ENCODE results near the gene TRIM9.

The TRIM9 gene

DNA sequence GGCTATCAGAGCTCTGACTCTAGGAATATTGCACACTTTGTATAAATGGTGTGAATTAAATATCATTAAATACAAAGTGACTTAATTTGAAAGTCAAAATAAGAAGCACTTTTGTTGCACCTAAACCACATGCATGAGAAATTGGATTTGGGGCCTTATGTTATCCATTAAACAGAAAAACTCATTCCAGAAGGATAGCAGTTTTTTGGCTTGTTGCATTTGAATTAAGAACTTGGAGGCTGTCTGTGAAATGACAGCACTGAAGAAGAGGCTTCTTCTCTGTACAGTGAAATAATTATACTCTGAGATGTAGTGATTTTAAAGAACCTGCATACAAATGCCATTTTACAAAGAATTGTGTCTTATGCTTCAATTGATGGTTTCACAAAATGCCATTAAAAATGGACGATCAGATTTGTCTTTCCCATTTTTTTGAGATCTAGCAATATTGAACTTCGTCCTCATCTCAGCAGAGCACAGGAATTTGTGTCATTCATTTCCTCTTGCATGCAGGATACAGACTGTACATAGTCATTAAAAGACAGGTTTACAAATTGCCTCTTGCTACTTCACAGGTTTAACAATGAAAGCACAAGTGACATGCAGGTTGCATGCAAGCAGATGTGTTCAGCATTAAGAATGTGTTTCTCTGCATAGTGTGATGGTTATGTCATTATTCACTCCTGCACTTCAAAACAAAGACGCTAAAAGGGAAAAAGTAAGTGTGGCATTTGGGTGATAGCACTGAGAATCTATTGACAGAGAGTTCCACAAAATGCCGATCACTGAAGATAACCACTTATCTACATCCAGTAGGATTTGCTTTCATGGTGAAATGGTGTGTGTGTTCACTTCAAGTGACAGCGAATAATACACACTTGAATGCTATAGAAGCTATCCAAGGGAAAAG, 114.7 kb downstream of the TRIM9 start:
- DNase-seq (ENCODE audit: low spot score): no peak
- in situ Hi-C loops (cut with MboI; ENCODE audit: low pct_unique_long_range_greater_than_20kb, low sequenced_read_pairs, unreplicated experiment): no loop called here
- TF ChIP-seq, protein P1, sequence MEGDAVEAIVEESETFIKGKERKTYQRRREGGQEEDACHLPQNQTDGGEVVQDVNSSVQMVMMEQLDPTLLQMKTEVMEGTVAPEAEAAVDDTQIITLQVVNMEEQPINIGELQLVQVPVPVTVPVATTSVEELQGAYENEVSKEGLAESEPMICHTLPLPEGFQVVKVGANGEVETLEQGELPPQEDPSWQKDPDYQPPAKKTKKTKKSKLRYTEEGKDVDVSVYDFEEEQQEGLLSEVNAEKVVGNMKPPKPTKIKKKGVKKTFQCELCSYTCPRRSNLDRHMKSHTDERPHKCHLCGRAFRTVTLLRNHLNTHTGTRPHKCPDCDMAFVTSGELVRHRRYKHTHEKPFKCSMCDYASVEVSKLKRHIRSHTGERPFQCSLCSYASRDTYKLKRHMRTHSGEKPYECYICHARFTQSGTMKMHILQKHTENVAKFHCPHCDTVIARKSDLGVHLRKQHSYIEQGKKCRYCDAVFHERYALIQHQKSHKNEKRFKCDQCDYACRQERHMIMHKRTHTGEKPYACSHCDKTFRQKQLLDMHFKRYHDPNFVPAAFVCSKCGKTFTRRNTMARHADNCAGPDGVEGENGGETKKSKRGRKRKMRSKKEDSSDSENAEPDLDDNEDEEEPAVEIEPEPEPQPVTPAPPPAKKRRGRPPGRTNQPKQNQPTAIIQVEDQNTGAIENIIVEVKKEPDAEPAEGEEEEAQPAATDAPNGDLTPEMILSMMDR (IDR thresholded peaks at IDR 0.05; ENCODE audit: extremely low read depth, insufficient read depth, missing control alignments): no peak

DNA sequence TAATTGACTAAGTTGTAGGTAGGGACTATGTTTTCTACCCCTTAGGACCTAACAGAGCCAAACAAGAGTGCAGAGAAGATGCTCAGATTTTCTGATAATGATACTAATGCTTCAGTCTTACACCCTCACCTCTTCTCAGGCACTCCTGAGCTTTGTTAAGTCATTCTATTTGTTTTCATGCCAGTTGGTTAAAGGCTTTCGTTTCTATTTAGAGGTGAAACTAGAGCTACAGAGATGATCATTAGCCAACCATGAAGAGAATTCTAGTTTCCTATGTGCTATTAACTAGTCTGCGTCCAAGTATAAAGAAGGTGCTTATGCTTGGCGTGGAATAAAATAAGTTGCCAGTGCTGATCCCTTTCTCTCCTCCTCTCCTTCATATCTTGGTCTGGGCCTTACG, 116.0 kb downstream of the TRIM9 start:
- TF ChIP-seq, protein P1 (IDR thresholded peaks at IDR 0.05; ENCODE audit: extremely low read depth, insufficient read depth, missing control alignments): no peak
- in situ Hi-C loops (cut with MboI; ENCODE audit: low pct_unique_long_range_greater_than_20kb, low sequenced_read_pairs, unreplicated experiment): no loop called here
- DNase-seq (ENCODE audit: low spot score): peak; percentile 34

DNA sequence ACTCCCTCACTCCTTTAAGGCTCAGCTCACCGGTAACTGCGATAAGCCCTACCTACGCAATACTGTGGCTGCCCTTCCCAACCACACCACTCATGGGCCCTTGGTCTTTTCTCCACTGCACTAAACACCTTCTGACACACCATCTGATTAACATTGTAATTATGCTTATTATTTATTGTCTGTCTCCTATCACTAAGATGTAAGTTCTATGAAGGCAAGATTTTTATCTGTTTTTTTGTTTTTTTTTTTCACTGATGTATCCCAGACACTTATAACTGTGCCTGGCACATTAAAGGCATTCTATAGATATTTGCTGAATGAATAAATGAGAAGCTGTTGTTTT, 116.4 kb downstream of the TRIM9 start:
- in situ Hi-C loops (cut with MboI; ENCODE audit: low pct_unique_long_range_greater_than_20kb, low sequenced_read_pairs, unreplicated experiment): no loop called here
- TF ChIP-seq, protein P1 (IDR thresholded peaks at IDR 0.05; ENCODE audit: extremely low read depth, insufficient read depth, missing control alignments): no peak
- DNase-seq (ENCODE audit: low spot score): no peak

DNA sequence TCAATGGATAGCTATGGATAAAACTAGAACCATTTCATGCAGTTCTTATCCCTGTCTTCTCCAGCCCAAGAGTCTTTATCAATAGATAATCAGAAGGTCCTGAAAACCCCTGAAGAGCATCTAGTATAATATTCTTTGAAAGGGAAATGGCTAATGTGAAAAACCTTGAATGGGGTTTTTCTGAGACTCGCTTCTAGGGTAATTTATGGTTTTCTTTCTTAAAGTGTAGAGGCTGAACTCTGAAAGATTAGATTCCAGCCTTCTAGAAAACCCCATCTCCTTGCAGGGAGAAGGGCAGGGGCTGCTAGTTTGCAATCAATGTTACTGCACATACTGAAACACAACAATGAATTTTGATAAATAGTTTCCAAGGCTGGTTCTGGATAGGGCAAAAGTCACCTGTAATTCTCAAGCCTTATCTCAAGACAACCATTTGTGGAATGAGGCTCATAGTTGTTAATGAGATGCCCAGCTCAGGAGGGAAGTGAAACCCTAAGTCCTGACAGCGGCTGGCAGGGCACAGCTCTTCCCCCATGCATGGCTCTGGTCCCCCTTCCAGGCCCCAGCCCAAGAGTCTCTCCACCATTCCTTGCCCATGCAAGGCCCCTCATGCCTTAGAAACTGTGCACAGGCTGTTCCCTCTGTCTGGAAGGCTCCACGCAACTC, 116.9 kb downstream of the TRIM9 start:
- in situ Hi-C loops (cut with MboI; ENCODE audit: low pct_unique_long_range_greater_than_20kb, low sequenced_read_pairs, unreplicated experiment): no loop called here
- no peak for DNase-seq (ENCODE audit: low spot score)
- TF ChIP-seq, protein P1 (IDR thresholded peaks at IDR 0.05; ENCODE audit: extremely low read depth, insufficient read depth, missing control alignments): no peak

DNA sequence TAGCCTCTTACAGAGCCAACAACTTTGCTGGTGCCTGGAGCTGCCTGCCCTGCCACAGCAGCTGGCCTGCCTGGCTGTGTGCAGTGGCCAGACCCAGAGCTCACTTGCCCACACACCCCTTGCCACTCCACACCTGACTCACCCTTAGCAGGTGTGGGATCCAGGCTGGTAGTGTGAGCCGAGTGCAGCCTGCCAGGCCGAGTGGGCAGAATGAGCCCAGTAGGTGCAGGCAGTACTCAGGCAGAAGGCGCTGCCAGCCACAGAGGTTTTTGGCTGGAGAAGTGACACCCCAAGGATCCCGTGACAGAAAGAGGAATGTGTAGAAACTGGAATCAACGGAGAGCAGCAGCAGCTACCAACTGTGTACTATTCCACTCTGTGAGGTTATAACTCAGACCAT, 120.8 kb downstream of the TRIM9 start:
- in situ Hi-C loops (cut with MboI; ENCODE audit: low pct_unique_long_range_greater_than_20kb, low sequenced_read_pairs, unreplicated experiment): no loop called here
- no peak for DNase-seq (ENCODE audit: low spot score)
- TF ChIP-seq, protein P1 (IDR thresholded peaks at IDR 0.05; ENCODE audit: extremely low read depth, insufficient read depth, missing control alignments): no peak

DNA sequence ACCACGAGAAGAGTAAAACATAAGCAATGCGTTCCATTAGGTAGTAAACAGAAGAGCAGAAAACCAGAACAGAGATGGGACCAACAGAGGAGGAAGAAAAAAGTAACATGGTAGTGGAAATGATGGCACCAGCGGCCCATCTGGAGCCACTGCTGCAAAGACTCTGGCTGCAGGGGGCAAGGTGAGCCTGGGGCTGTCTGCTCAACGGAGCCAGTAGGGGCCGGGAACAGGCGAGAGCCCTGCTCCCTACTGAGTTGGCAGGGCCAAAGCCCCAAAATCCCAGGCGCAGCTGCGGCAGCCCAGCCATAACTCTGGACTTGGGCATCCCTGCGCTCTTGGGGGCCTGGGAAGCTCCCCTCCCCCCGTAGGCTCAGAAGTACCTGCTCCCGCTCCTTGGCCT, 122.2 kb downstream of the TRIM9 start:
- TF ChIP-seq, protein P1 (IDR thresholded peaks at IDR 0.05; ENCODE audit: extremely low read depth, insufficient read depth, missing control alignments): no peak
- no peak for DNase-seq (ENCODE audit: low spot score)
- in situ Hi-C loops (cut with MboI; ENCODE audit: low pct_unique_long_range_greater_than_20kb, low sequenced_read_pairs, unreplicated experiment): no loop called here

Measured in GM13977 (cell line).